Tracheal epithelial cell (primary cell): ENCODE measurements around the gene TTYH2. TPM values are rescaled to one million over a fixed set of nuclear protein-coding genes. Genes with fewer than 3 reads are reported as not detected.

Source experiments
- total RNA-seq: library from RNA; depleted of rRNA; stranded (reverse); fragments of >200 nt; gene quantifications from 2 replicates; pipeline ENCODE4 v1.2.1, GENCODE V29; 2014

Gene TTYH2, protein sequence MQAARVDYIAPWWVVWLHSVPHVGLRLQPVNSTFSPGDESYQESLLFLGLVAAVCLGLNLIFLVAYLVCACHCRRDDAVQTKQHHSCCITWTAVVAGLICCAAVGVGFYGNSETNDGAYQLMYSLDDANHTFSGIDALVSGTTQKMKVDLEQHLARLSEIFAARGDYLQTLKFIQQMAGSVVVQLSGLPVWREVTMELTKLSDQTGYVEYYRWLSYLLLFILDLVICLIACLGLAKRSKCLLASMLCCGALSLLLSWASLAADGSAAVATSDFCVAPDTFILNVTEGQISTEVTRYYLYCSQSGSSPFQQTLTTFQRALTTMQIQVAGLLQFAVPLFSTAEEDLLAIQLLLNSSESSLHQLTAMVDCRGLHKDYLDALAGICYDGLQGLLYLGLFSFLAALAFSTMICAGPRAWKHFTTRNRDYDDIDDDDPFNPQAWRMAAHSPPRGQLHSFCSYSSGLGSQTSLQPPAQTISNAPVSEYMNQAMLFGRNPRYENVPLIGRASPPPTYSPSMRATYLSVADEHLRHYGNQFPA
- 0.85 and 2.2 TPM in 2 replicates for total RNA-seq

DNA sequence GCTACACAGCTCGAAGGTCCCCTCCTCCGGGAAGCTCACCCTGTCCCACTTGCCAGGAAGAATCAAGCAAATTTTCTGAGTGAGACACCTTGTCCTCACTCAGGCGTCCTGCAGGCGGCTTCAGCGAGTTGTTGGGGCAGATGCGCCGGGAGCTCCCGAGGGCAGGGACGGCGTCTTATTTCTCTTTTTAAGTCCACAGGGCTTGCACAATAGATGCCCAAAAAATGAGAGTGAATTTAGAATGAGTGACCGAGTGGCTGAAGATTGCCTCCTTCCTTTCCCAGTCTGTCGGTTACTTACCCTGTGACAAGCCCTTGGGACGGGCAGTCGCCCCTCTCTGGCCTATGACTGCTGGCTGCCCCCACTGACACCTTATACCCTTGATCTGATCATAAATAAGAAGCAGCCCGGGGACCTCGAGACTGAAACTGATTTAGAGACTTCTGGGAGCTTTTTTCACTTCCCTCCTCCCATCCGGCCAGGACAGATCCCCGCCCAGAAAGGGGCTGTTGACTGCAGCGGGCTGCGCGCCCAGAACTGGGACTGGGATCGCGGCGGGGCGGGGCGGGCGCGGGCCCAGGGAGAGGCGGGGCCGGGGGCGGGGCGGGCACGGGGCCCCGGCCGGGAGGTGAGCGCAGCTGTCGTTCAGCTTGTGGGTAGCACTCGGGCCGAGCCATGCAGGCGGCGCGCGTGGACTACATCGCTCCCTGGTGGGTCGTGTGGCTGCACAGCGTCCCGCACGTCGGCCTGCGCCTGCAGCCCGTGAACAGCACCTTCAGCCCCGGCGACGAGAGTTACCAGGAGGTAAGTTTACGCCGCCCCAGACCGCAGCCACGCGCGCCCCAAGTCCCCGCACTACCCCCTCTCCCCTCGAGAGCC lies at the start of gene TTYH2:
TTYH2 (plus strand) TSS at position 659 of the 879 bp plus-strand sequence; CDS start at position 676, 17 bp downstream.

DNA sequence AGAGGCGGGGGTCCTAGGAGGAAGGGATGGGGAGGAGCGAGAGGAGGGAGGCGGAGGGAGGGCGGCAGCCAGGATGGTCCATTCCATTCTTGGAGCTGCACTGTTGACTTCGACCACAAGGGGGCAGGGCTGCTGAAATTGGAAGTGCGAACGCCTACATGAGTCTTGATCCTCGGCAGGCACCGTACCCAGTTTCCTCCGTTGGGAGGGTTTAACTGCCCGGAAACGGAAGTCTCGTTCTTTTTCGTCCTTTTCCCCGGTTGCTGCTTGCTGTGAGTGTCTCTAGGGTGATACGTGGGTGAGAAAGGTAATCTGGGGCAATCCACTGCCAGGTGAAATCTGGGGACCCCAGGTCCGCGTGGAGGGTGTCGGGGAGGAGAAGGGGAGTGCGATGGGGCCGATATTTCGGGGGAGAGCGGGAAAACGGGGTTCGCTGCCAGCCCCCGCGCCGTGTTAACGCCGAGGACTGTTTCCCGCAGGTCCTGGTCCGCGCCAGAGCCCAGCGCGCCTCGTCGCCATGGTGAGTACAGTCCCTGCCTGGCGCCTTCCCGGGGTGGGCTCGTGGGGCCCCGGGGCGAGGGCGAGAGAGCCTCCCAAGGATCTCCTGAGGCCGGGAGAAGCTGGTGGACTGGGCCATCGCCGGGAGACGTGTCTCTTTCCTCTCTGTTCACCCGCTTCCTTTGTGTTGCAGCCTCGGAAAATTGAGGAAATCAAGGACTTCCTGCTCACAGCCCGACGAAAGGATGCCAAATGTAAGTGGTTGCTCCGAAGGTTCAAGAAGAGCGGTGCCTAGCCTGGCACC lies 9.7 kb upstream of the TTYH2 start, which contains the start of gene RPL38:
RPL38 (plus strand) TSS at position 240 of the 802 bp plus-strand sequence; CDS start at position 518, 278 bp downstream.

DNA sequence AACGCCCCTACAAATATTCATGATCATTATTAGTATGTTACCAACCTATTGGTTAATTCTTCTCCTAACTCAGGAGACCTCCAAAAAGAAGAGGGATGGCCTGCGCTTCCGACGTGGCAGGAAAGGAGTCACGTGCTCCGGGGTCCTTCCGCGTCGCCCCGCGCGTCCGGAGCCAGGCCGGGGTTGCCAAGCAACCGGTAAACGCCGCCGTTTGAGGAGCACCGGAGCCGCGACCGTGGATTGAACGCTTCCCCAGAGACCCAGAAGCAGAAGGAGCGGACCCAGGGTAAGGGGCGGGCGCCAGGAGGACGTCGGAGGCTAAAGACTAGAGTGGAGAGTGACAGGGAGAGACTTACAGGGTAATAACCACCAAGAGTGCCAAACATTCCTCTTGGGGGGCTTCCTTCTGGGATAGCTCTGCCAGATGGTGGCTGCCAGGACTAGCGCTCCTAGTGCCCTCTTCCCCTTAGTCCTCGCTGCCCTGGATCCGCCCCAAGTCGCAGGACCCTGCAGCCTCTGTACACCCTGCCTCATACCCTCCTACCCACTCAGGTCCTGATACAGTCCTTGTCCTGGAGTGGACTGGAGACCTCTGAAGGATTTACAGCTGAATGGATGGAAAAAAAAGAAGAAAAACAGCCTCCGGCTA lies 60.8 kb downstream of the TTYH2 start, which contains the start of gene DNAI2:
DNAI2 (plus strand) TSS at position 175 of the 649 bp plus-strand sequence. CDS start 7,584 bp downstream, outside the sequence.

Other genes starting within 250 kb of the TTYH2 start
- gene RPL38, start 9.9 kb upstream of the TTYH2 start, total RNA-seq: 891 and 1,081 TPM in 2 replicates
- not detected in 2 replicates for gene DNAI2, start 60.7 kb downstream of the TTYH2 start, total RNA-seq
- gene KIF19, start 112.7 kb downstream of the TTYH2 start, total RNA-seq: under 0.01 TPM in 1 of 2 replicates, not detected in the other
- gene BTBD17, start 148.3 kb downstream of the TTYH2 start, total RNA-seq: not detected in 2 replicates
- not detected in 2 replicates for gene GPR142, start 153.9 kb downstream of the TTYH2 start, total RNA-seq
- gene GPRC5C, start 218.5 kb downstream of the TTYH2 start, total RNA-seq: 36.2 and 36.9 TPM in 2 replicates